ENCODE results near the gene CDC42EP1.

Gene CDC42EP1

DNA sequence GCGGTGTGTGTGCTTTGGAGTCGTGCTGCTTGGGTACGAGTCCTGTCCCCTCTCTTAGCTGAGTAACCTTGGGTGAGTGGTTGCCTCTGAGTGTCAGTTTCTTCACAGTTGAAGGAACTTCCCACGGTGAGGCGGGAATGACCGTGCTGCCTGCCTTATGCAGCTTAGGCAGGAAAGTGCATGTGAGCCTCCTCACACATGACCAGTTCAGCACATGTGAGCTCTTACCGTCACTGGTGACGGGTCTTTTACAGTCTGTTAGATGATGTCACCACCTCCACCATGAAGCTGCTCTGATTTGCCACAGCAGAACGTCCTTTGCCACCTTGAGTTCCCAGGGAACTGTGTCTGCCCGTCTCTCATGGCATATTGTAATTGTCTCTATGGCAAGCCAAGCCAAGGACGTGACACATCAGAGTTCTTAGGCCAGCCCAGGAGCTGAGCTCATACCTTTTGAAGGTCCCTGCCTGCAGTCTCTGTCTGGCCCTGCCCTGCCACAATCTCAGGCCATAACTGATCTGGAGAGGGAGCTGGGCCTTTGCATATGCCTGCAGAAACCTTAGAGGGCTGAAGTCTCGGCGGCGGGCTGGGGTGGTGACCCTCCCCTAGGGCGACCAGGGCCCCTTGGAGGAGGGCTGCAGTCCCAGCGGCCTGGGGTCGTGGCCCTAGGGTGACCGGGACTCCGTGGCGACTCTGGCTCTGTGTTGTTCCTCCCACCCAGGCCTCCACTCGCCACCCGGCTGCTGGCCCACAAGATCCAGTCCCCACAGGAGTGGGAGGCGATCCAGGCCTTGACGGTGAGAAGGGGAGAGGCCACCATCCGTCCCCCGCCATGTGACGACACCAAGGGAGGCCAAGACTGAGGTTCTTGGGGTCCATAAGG, 56.2 kb downstream of the CDC42EP1 start:
- no peak for DNase-seq

DNA sequence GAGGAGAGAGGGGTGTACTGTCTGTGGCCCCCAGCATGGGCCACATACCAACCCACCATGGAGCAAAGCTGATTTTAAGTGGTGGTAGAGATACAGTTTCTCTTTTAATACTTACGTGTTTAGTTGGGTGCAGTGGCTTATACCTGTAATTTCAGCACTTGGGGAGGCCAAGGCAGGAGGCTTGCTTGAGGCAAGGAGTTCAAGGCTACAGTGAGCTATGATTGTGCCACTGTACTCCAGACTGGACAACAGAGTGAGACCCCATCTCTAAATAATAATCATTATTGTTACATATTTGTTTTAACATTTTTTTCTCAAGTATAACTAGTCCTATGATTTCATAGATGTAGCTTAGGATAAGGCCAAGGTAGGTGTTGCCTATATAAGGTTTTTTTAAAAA, 57.2 kb downstream of the CDC42EP1 start:
- DNase-seq: no peak

DNA sequence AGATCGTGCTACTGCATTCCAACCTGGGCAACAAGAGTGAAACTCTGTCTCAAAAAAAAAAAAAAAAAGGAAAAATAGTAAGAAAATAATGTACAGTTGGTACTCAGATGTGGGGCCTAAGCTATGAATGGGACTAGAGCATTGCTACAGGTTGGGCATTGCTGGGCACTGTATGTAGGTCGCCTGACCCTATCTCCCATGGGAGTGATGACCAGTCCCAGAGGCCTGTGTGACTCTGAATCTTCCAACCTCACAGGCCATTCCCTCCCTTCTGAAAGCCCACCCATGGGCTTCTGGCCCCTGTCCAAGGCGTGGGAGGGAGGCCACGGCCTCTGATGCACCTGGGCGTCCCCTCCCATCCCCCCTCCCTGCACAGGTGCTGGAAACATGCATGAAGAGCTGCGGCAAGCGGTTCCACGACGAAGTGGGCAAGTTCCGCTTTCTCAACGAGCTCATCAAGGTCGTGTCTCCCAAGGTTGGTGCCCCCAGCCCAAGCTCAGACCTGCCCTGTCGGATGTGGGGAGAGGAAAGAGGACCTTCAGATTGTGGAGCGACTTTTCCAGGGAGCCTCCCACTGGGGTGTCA, 57.9 kb downstream of the CDC42EP1 start:
- DNase-seq: no peak

DNA sequence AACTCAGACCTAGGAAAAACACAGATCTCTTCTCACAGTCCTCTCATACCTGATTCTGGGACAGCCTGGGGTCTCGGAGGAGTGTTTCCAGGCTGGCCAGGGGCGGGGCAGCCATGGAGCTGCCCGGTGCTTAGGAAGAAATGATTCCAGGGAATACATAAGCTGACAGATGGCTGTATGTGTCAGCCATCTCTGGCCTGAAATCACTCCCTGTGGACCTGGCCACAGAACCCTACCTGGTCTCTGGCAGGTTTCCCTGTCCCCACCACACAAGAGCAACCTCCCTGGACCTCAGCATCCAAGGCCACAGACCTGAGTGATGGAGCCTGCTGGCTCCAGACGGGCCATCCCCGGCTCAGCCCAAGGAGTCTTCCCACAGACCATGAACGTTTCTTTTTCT, 58.4 kb downstream of the CDC42EP1 start:
- no peak for DNase-seq
